Activated naive CD8-positive, alpha-beta T cell treated with anti-CD3 and anti-CD28 coated beads, Interleukin-2, amount 50 U/mL, for 24 hours (primary cell): ENCODE data around the gene COL11A2.

Source experiments
- ATAC-seq: fragments of 150-1000 bp; cut with Tn5 transposase; one replicate; pipeline ENCODE4 v1.10.0; 2021
- DNase-seq: peaks from one replicate; pipeline ENCODE4 v3.0.0; 2021
- H3K27ac Mint-ChIP-seq: one replicate; pipeline ENCODE4 v1.8.0; 2021; ENCODE audit warnings: mild to moderate bottlenecking, mixed read lengths
- H3K27me3 Mint-ChIP-seq: one replicate; pipeline ENCODE4 v1.8.0; 2021; ENCODE audit warnings: mixed read lengths
- H3K36me3 Mint-ChIP-seq: one replicate; pipeline ENCODE4 v1.8.0; 2021; ENCODE audit warnings: low read depth, mixed read lengths
- H3K4me1 Mint-ChIP-seq: one replicate; pipeline ENCODE4 v1.8.0; 2021; ENCODE audit warnings: mixed read lengths
- H3K4me3 Mint-ChIP-seq: one replicate; pipeline ENCODE4 v1.8.0; 2021; ENCODE audit warnings: mild to moderate bottlenecking, moderate library complexity, mixed read lengths
- H3K9me3 Mint-ChIP-seq: one replicate; pipeline ENCODE4 v1.8.0; 2021; ENCODE audit warnings: mixed read lengths

The COL11A2 gene

GRCh38 chr6:33190504-33191107 is 1.7 kb downstream of the COL11A2 start:
- Mint-ChIP-seq H3K27me3 (peaks cover 20% of the 10 kb centered on the region), H3K4me1 (peaks cover 21% of the 10 kb centered on the region), H3K9me3 (no peaks in the 10 kb centered on the region), H3K4me3 (no peak overlapping the region), H3K27ac (peak overlapping the region; percentile 40), H3K36me3 (peaks cover 9% of the 10 kb centered on the region)
- no peak for ATAC-seq
- no peak for DNase-seq

GRCh38 chr6:33189625-33190448 is 2.4 kb downstream of the COL11A2 start:
- H3K4me3 Mint-ChIP-seq = no peak overlapping the region
- no peaks in the 10 kb centered on the region for H3K9me3 Mint-ChIP-seq
- H3K4me1 Mint-ChIP-seq = peaks cover 21% of the 10 kb centered on the region
- peaks cover 6% of the 10 kb centered on the region for H3K36me3 Mint-ChIP-seq
- H3K27me3 Mint-ChIP-seq = peaks cover 20% of the 10 kb centered on the region
- DNase-seq = no peak
- no peak overlapping the region for H3K27ac Mint-ChIP-seq
- ATAC-seq = no peak

- DNase-seq (no peak), ATAC-seq (no peak)
- Mint-ChIP-seq H3K36me3 (peaks cover 2% of the 10 kb centered on the region), H3K27me3 (peaks cover 20% of the 10 kb centered on the region), H3K27ac (peak overlapping the region; percentile 42), H3K4me1 (peaks cover 20% of the 10 kb centered on the region), H3K9me3 (no peaks in the 10 kb centered on the region), H3K4me3 (no peak overlapping the region)
Measured at GRCh38 chr6:33189164-33189563, 3.1 kb downstream of the COL11A2 start.

- peaks cover 11% of the 10 kb centered on the region for H3K36me3 Mint-ChIP-seq
- H3K27ac Mint-ChIP-seq = no peak overlapping the region
- H3K27me3 Mint-ChIP-seq = peaks cover 19% of the 10 kb centered on the region
- H3K9me3 Mint-ChIP-seq = peaks cover 12% of the 10 kb centered on the region
- peaks cover 23% of the 10 kb centered on the region for H3K4me1 Mint-ChIP-seq
- ATAC-seq (no peak), DNase-seq (no peak)
- no peak overlapping the region for H3K4me3 Mint-ChIP-seq
Measured at GRCh38 chr6:33187809-33188208, 4.5 kb downstream of the COL11A2 start.

GRCh38 chr6:33185654-33186187 is 6.5 kb downstream of the COL11A2 start:
- no peak overlapping the region for H3K4me3 Mint-ChIP-seq
- peaks cover 15% of the 10 kb centered on the region for H3K9me3 Mint-ChIP-seq
- DNase-seq (no peak), ATAC-seq (no peak)
- H3K27ac Mint-ChIP-seq = no peak overlapping the region
- H3K36me3 Mint-ChIP-seq = peaks cover 14% of the 10 kb centered on the region
- peaks cover 16% of the 10 kb centered on the region for H3K4me1 Mint-ChIP-seq
- H3K27me3 Mint-ChIP-seq = peaks cover 8% of the 10 kb centered on the region

GRCh38 chr6:33185190-33185589 is 7.1 kb downstream of the COL11A2 start:
- H3K4me3 Mint-ChIP-seq = no peak overlapping the region
- peaks cover 15% of the 10 kb centered on the region for H3K9me3 Mint-ChIP-seq
- ATAC-seq (no peak), DNase-seq (no peak)
- peaks cover 14% of the 10 kb centered on the region for H3K36me3 Mint-ChIP-seq
- peaks cover 5% of the 10 kb centered on the region for H3K27me3 Mint-ChIP-seq
- H3K4me1 Mint-ChIP-seq = peaks cover 16% of the 10 kb centered on the region
- no peak overlapping the region for H3K27ac Mint-ChIP-seq

GRCh38 chr6:33183071-33183683 is 9.1 kb downstream of the COL11A2 start:
- Mint-ChIP-seq H3K27ac (peak overlapping the region; percentile 94), H3K4me1 (peaks cover 16% of the 10 kb centered on the region), H3K36me3 (peaks cover 14% of the 10 kb centered on the region), H3K4me3 (peak overlapping the region; percentile 55), H3K27me3 (peaks cover 2% of the 10 kb centered on the region), H3K9me3 (peaks cover 15% of the 10 kb centered on the region)
- no peak for ATAC-seq
- no peak for DNase-seq

GRCh38 chr6:33181141-33181540 is 11.1 kb downstream of the COL11A2 start:
- no peaks in the 10 kb centered on the region for H3K27me3 Mint-ChIP-seq
- DNase-seq = no peak
- H3K4me3 Mint-ChIP-seq = no peak overlapping the region
- ATAC-seq = no peak
- H3K27ac Mint-ChIP-seq = no peak overlapping the region
- H3K4me1 Mint-ChIP-seq = peaks cover 16% of the 10 kb centered on the region
- peaks cover 15% of the 10 kb centered on the region for H3K9me3 Mint-ChIP-seq
- H3K36me3 Mint-ChIP-seq = peaks cover 14% of the 10 kb centered on the region

GRCh38 chr6:33178755-33179475 is 13.4 kb downstream of the COL11A2 start:
- Mint-ChIP-seq H3K4me1 (peaks cover 13% of the 10 kb centered on the region), H3K27me3 (no peaks in the 10 kb centered on the region), H3K9me3 (peaks cover 15% of the 10 kb centered on the region), H3K4me3 (no peak overlapping the region), H3K27ac (no peak overlapping the region), H3K36me3 (peaks cover 14% of the 10 kb centered on the region)
- DNase-seq (no peak), ATAC-seq (no peak)

GRCh38 chr6:33177552-33178446 is 14.5 kb downstream of the COL11A2 start:
- no peak for DNase-seq
- Mint-ChIP-seq H3K4me1 (peaks cover 2% of the 10 kb centered on the region), H3K27ac (no peak overlapping the region), H3K4me3 (no peak overlapping the region), H3K36me3 (peaks cover 2% of the 10 kb centered on the region), H3K9me3 (peaks cover 3% of the 10 kb centered on the region), H3K27me3 (no peaks in the 10 kb centered on the region)
- ATAC-seq = no peak

- H3K36me3 Mint-ChIP-seq = no peaks in the 10 kb centered on the region
- no peak for DNase-seq
- no peak overlapping the region for H3K27ac Mint-ChIP-seq
- no peaks in the 10 kb centered on the region for H3K9me3 Mint-ChIP-seq
- H3K4me1 Mint-ChIP-seq = no peaks in the 10 kb centered on the region
- H3K27me3 Mint-ChIP-seq = no peaks in the 10 kb centered on the region
- H3K4me3 Mint-ChIP-seq = no peak overlapping the region
- no peak for ATAC-seq
Measured at GRCh38 chr6:33176906-33177305, 15.4 kb downstream of the COL11A2 start.

- Mint-ChIP-seq H3K36me3 (no peaks in the 10 kb centered on the region), H3K27me3 (no peaks in the 10 kb centered on the region), H3K27ac (no peak overlapping the region), H3K4me1 (no peaks in the 10 kb centered on the region), H3K9me3 (no peaks in the 10 kb centered on the region), H3K4me3 (no peak overlapping the region)
- no peak for DNase-seq
- no peak for ATAC-seq
Measured at GRCh38 chr6:33175436-33176069, 16.7 kb downstream of the COL11A2 start.

GRCh38 chr6:33174784-33175183 is 17.5 kb downstream of the COL11A2 start:
- H3K27me3 Mint-ChIP-seq = no peaks in the 10 kb centered on the region
- H3K4me1 Mint-ChIP-seq = no peaks in the 10 kb centered on the region
- no peaks in the 10 kb centered on the region for H3K9me3 Mint-ChIP-seq
- ATAC-seq = no peak
- no peak for DNase-seq
- no peaks in the 10 kb centered on the region for H3K36me3 Mint-ChIP-seq
- H3K27ac Mint-ChIP-seq = no peak overlapping the region
- H3K4me3 Mint-ChIP-seq = no peak overlapping the region
